Keratinocyte (primary cell): ENCODE measurements around the gene ARMH3. TPM values are rescaled to one million over a fixed set of nuclear protein-coding genes. Genes with fewer than 3 reads are reported as not detected.

Experiments used
- DNase-seq: peaks from one replicate; pipeline ENCODE4 v3.0.0-alpha.2; 2011; ENCODE audit warnings: low read depth, missing footprints, low spot score
- FAIRE-seq: peaks from 2 replicates; lab custom pipeline; 2011; peaks lifted over from hg19 to GRCh38; lab: Jason Lieb, UNC
- H2AFZ ChIP-seq: 2 replicates; pipeline ENCODE4 v1.6.0; 2012; ENCODE audit warnings: low read length, control low read depth, inconsistent platforms; ENCODE audit not compliant: control insufficient read depth
- H3K27ac ChIP-seq: 2 replicates; pipeline ENCODE4 v1.5.1; 2011; ENCODE audit warnings: low read length; ENCODE audit not compliant: control insufficient read depth, insufficient read depth
- H3K27me3 ChIP-seq: 3 replicates; pipeline ENCODE4 v1.6.0; 2011; ENCODE audit warnings: low read length; ENCODE audit not compliant: control insufficient read depth, insufficient read depth; ENCODE audit errors: extremely low read depth
- H3K36me3 ChIP-seq, 2 experiments: 2 replicates in 1 of 2; 3 replicates in 1 of 2; pipeline ENCODE4 v1.5.1; 2011; ENCODE audit warnings: low read length in 2 of 2, mild to moderate bottlenecking in 1 of 2; ENCODE audit not compliant: control insufficient read depth in 2 of 2, insufficient read depth in 2 of 2; ENCODE audit errors: extremely low read depth in 1 of 2
- H3K4me1 ChIP-seq: 3 replicates; pipeline ENCODE4 v1.5.1; 2011; ENCODE audit warnings: low read length; ENCODE audit not compliant: control insufficient read depth, insufficient read depth; ENCODE audit errors: extremely low read depth
- H3K4me2 ChIP-seq: 3 replicates; pipeline ENCODE4 v1.6.0; 2011; ENCODE audit warnings: low read depth, low read length; ENCODE audit not compliant: control insufficient read depth, insufficient read depth; ENCODE audit errors: extremely low read depth
- H3K4me3 ChIP-seq, 3 experiments: fragments of 200-600 bp in 1 of 3; sonication (generic) in 1 of 3; 2 replicates in 2 of 3; 3 replicates in 1 of 3; pipeline ENCODE4 v1.5.1; 2011 to 2016; ENCODE audit warnings: low read length in 3 of 3, mild to moderate bottlenecking in 3 of 3, control low read depth in 2 of 3, inconsistent platforms in 1 of 3, low read depth in 1 of 3, mixed read lengths in 1 of 3, mixed run types in 1 of 3, moderate library complexity in 1 of 3; ENCODE audit not compliant: control insufficient read depth in 2 of 3, insufficient read depth in 2 of 3; ENCODE audit errors: extremely low read depth in 1 of 3
- H3K79me2 ChIP-seq: 2 replicates; pipeline ENCODE4 v1.6.0; 2012; ENCODE audit warnings: low read length; ENCODE audit not compliant: control insufficient read depth, insufficient read depth
- H3K9ac ChIP-seq: 3 replicates; pipeline ENCODE4 v1.6.0; 2011; ENCODE audit warnings: low read length; ENCODE audit not compliant: control insufficient read depth, insufficient read depth; ENCODE audit errors: extremely low read depth
- H3K9me1 ChIP-seq: 3 replicates; pipeline ENCODE4 v1.6.0; 2011; ENCODE audit warnings: low read length; ENCODE audit not compliant: control insufficient read depth, insufficient read depth; ENCODE audit errors: extremely low read depth
- H3K9me3 ChIP-seq: 2 replicates; pipeline ENCODE4 v1.5.1; 2012; ENCODE audit warnings: low read depth, low read length; ENCODE audit not compliant: control insufficient read depth
- H4K20me1 ChIP-seq: 3 replicates; pipeline ENCODE4 v1.6.0; 2011; ENCODE audit warnings: low read length; ENCODE audit not compliant: control insufficient read depth, insufficient read depth; ENCODE audit errors: extremely low read depth
- CTCF ChIP-seq, 3 experiments: IDR thresholded peaks in 1 of 3; conservative IDR thresholded peaks in 1 of 3; optimal IDR thresholded peaks in 1 of 3; 2 replicates in 2 of 3; 3 replicates in 1 of 3; pipeline versions ENCODE3 to v1.5.1; 2011; ENCODE audit warnings: low read length in 3 of 3, mild to moderate bottlenecking in 3 of 3, moderate library complexity in 2 of 3, control low read depth in 1 of 3, inconsistent platforms in 1 of 3; ENCODE audit not compliant: insufficient read depth in 2 of 3; ENCODE audit errors: extremely low read depth in 1 of 3
- EZH2 ChIP-seq: IDR thresholded peaks from one replicate; pipeline ENCODE4 v1.6.1; 2012; ENCODE audit warnings: inconsistent platforms, mild to moderate bottlenecking, low read length, moderate library complexity
- dilution Hi-C: fragments of 300-500 bp; cut with MboI; formaldehyde crosslinking; loops from one replicate; pipeline ENCODE4 v1.7.0; 2020; ENCODE audit warnings: low sequenced_read_pairs; ENCODE audit not compliant: extremely low pct_ligation_motif_present
- polyA plus RNA-seq, 5 experiments: library from polyadenylated mRNA; depleted of rRNA in 3 of 5; stranded (reverse) in 3 of 5; stranded (forward) in 1 of 5; unstranded in 1 of 5; fragments of >200 nt; gene quantifications; 1 replicate in 1 of 5; 2 replicates in 3 of 5; 3 replicates in 1 of 5; pipeline versions ENCODE4 v1.2.1 to v1.2.3, GENCODE V29; 2011 to 2012; ENCODE audit warnings: missing spikeins in 2 of 5, low read depth in 1 of 5, low replicate concordance in 1 of 5

Gene ARMH3
- polyA plus RNA-seq, 1 donor (not counting 4 experiments of a cell fraction or from before 2014, with no cell fraction given): 25.3 TPM

- no peak for FAIRE-seq
- Histone ChIP-seq H3K4me1 (peaks cover 16% of the 10 kb centered on the region), H3K9ac (no peak overlapping the region), H3K9me1 (peaks cover 6% of the 10 kb centered on the region), H3K9me3 (no peaks in the 10 kb centered on the region), H3K4me2 (no peak overlapping the region), H3K79me2 (no peaks in the 10 kb centered on the region), H3K27me3 (no peaks in the 10 kb centered on the region), H3K4me3 (no peak overlapping the region), H4K20me1 (peaks cover 10% of the 10 kb centered on the region), H2AFZ (no peak overlapping the region), H3K36me3 (no peaks in the 10 kb centered on the region), H3K27ac (no peak overlapping the region)
- TF ChIP-seq CTCF (optimal IDR thresholded peaks at IDR 0.05 in 1 of 3, IDR thresholded peaks at IDR 0.05 in 1 of 3, conservative IDR thresholded peaks at IDR 0.05 in 1 of 3; ENCODE audit: extremely low read depth in 1 of 3, insufficient read depth in 2 of 3, low read length in 3 of 3): no peak
- no peak for TF ChIP-seq EZH2
- dilution Hi-C loops: no loop called here
- DNase-seq: no peak
These were observed 218.2 kb downstream of the ARMH3 start for GRCh38 chr10:101837748-101838147.

GRCh38 chr10:101835362-101835761 lies 220.6 kb downstream of the ARMH3 start:
- dilution Hi-C loops: no loop called here
- TF ChIP-seq EZH2 (no peak), CTCF (optimal IDR thresholded peaks at IDR 0.05 in 1 of 3, IDR thresholded peaks at IDR 0.05 in 1 of 3, conservative IDR thresholded peaks at IDR 0.05 in 1 of 3; ENCODE audit: extremely low read depth in 1 of 3, insufficient read depth in 2 of 3, low read length in 3 of 3) (no peak)
- FAIRE-seq (no peak), DNase-seq (no peak)
- Histone ChIP-seq H3K27me3 (no peaks in the 10 kb centered on the region), H3K9me3 (no peaks in the 10 kb centered on the region), H3K9ac (no peak overlapping the region), H3K79me2 (no peaks in the 10 kb centered on the region), H4K20me1 (peaks cover 3% of the 10 kb centered on the region), H2AFZ (no peak overlapping the region), H3K27ac (no peak overlapping the region), H3K9me1 (peaks cover 6% of the 10 kb centered on the region), H3K4me2 (no peak overlapping the region), H3K4me3 (no peak overlapping the region), H3K4me1 (peaks cover 18% of the 10 kb centered on the region), H3K36me3 (no peaks in the 10 kb centered on the region)
